T-helper 1 cell treated with Interleukin-12 subunit alpha and Interleukin-12 subunit beta and Interleukin-4 antibody, amounts not matched to agents 30 ng/mL and 1 ng/mL, for 36 hours (primary cell): ENCODE measurements around the gene ATAD3B. TPM values are rescaled to one million over a fixed set of nuclear protein-coding genes. Genes with fewer than 3 reads are reported as not detected.
"Not testable (repeated sequence)": the region's sequence is repeated elsewhere in the genome, so short reads cannot be mapped to it uniquely, and the experiment has no call there.

ENCODE experiments used
- intact Hi-C: fragments of 100-400 bp; cut with micrococcal nuclease; formaldehyde crosslinking; loops from one replicate; pipeline ENCODE4 v1.15.1; 2024
- total RNA-seq: library from RNA; stranded (reverse); gene quantifications from 2 replicates; pipeline ENCODE4 v1.2.3, GENCODE V29; 2022

ATAD3B gene
- total RNA-seq, 1 donor from 2014 or later = 50.9 TPM

DNA sequence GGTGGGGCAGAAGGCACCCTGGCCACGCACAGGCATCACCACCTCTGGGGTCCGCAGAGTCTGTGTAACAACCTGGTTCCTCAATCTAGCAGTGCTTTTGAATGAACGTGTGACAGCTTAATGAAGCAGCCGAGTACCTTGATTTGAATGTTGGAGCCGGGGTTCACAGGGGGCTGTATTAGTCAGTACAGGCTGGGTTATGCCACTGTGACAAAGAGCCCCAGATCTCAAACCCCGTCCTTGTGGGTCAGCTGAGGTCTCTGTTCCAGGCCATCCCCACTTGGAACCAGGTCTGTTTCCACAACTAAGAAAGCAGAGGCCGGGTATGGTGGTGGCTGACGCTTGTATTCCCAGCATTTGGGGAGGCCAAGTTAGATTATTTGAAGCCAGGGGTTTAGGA, 58.4 kb downstream of the ATAD3B start:
- intact Hi-C loops = no loop called here

DNA sequence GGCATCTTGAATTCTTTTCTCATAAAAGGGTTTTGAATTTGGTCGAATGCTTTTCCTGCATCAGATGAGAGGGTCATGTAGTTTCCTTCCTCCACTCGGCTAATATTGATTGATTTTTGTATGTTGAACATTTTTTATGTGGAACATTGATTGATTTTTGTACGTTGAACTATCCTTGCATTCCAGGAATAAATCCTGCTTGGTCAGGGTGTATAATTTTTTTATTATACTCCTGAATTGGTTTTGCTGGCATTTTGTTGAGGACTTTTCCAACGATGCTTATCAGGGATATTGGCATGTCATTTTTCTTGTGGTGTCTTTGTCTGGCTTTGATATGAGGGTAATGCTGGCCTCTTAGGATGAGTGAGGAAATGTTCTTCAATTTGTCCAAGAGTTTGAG, 60.4 kb downstream of the ATAD3B start:
- intact Hi-C loops = no loop called here

DNA sequence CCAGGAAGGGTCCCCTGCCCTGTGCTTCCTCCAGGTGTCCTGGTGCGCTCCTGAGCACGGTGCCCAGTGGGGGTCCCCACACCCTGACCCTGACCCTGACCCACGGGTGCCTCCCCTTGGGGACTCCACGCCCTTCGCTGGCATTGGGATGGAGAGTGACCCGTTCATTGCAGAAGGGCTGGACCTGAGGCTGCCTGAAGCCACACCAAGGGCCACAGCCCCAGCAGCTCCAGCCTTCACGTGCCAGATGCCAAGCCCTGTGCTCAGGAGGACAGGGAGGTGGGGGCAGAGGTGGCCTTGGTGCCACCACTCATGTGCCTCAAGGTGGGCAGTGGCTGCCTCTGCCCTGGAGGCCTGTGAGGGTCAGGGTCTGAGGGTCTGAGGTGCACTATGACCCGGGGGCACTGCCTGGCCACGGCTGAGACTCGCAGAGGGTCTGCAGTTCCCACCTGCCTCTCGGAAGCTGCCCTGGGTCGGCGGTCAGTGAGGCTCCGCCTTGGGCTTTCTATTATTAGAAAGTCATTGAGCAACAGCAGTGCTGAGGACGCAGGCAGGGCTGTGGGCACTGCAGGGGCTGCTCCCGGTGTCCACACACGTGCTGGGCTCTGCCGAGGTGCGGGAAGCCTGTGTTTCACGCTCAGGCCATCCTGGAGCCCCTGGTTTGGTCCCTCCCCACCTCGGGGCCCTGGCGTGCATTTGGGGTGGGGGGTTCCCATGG, 61.8 kb downstream of the ATAD3B start:
- intact Hi-C loops = not testable (repeated sequence)

DNA sequence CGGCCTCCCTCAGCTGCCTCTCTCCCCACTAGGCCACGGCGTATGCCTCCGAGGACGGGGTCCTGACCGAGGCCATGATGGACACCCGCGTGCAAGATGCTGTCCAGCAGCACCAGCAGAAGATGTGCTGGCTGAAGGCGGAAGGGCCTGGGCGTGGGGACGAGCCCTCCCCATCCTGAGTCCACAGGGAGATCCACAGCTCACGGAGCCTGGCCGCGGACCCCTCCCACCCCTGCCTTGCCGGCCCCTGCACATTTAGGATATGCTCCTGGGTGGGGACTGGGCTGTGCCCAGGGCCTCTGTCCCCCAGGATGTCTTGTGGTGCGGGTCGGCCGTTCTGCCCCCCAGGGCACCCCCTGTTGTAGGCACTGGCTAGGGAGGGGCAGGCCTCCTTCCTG, 62.3 kb downstream of the ATAD3B start:
- intact Hi-C loops = not testable (repeated sequence)

DNA sequence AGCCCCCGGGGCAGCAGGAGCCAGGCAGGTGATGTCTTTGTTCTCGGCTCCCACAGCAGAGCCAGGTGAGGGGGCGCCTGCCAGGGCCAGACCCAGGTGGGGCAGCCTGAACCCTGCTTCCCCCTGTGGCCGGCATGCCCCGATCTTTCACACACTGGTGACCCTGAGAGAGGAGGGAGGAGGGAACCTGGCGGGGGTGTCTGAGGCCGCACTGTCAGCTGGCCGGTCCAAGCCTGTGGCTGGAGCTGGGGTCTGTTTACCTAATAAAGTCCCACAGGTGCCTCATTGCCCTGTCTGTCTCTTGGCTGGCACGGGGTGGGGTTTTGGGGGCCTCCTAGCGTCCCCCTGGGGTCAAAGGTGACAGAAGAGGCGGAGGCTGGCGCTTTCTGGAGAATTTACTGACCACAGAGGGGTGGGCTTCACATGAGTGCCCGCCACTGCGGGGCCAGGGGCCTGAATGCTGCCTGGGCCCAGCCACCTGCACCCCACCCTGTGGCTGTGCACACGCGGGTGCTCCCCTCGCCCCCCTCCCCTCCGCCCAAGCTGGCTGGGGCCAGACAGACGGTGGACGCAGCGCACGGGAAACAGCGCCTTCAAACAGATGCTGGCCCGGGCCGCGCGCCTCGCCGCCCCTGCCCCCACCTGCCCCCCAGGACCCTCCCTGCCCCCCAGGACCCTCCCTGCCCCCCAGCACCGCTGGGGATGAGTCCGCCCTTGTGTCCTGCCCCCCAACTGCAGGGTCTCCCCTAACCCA, 63.0 kb downstream of the ATAD3B start:
- intact Hi-C loops = no loop called here

DNA sequence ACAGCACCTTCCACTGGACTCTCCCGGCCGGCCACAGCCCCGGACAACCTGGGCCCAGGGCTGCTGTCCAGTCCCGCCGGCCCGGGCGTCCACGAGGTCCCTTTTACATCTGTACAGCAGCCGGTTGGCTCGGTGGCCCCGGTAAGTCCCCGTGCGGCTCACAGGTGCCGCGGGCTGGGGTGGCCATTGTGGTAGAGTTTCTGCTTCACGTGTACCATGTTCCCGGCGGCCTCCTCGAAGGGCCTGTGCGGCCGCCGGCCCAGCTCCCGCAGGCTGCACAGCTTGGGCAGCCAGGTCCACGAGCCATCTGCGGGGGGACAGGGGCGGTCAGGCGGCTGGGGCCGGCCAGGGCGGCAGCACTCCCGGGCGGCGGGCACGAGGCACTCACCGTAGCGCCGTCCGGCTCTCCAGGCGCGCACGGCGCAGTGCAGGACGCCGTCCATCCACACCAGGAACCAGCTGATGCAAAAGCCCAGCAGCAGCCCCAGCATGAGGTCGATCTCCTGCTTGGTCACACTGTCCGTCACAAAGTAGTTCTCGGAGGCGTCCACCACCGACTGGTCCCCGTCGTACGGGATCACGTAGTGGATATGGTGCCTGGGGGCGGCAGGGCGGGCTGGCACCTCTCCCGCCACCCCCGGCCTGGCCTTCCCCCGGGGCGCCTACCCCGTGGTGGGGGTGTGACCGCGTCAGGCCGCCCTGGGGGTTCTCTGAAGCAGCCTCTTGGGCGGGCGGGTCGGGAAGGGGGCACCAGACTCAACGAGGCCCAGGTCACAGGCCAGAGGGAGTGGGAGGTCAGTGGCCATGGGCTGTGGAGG, 63.8 kb downstream of the ATAD3B start:
- intact Hi-C loops = no loop called here

DNA sequence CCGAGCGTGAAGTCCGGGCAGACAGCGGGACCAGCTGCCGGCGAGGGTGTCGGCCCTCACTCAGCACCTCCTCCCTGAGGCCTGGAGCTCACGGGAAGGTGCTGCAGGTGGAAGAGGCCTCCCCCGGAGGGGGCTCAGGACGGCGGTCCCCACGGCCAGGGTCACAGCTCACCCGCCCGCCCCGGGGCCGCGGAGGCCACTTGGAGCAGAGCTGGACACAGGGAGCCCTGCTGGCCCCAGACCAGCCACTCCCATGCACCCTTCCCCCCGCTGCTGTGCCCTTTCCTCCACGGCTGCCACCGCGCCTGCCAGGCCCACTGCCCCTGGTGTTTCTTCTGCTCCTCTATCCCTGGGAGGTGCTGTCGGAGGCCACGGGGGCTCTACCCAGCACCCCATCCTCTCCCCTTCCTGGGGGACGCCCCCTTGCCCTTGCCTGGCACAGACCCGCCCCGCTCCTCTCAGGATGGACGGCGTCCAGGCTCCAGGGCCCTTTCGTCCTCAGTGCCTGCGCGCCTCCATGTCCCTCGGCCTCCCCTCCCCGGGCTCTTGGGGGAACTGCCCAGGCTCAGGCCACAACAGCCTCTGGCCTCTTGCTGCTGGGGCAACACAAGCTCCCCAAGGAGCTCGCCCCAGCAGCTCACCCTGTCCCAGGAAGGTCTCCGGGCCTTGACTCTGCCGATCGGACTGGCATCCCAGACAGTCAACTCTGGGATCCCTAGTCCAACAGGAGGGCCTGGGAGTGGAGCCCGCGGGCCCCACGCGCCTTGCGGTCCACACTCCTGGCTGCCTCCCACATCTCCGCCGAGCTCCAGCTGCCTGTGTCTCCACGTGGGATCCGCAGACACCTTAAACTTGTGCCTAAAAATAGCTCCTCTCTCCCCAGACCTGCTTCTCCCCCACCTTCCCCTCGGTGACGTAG, 64.7 kb downstream of the ATAD3B start:
- intact Hi-C loops = no loop called here

DNA sequence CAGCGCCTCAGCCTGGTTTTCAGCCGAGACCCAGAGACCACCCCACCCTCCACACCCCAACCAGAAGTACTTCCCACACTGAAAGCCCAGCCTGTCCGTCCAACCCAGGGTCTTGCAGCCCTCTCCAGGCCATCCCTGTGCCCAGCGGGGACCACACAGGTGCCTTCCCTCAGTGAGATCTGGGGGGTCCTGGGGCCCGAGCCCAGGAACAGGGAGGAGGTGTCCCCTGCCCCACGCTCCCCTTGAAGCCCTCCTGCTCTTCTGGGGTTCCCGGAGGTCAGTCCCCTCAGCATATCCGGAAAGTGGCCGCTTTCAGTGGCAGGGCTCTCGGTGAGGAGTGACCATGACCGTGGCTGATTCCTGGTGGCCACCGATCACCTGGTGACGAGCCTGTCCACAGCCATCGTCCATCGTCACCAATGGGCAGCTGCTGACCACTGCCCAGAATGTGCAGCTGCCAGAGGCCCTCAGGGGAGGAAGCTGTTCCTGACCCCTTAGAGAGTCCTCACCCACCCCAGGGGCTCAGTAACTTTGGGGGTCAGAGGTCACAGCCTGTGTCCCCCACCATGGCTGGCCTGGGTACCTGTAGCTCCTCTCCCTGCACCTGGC, 65.5 kb downstream of the ATAD3B start:
- intact Hi-C loops = no loop called here

DNA sequence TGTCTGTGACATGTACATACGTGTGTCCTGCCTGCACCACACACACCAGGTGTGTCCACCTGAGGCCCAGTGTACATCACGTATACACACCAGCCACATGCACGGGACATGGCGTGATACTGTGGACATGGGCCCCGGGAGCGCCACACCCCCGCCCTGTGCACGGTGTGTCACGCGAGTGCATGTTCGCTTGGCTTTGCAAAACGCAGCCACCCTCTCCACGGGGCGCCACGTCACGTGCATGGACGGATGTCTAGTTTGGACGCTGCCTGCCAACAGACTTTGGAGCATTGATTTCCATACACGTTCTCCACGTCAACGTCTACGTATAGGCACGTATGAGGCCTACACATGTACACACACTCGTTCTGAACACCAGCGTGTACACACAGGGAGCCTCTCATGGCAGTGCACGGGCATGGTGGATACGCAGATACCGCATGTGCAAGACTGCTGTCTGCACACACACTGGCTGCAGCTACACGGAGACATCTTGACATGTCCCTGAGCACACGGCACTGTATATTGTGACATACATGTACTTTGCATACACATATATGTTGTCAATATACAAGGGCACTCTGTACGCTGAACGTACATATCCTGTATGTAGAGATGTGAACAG, 66.2 kb downstream of the ATAD3B start:
- intact Hi-C loops = no loop called here

DNA sequence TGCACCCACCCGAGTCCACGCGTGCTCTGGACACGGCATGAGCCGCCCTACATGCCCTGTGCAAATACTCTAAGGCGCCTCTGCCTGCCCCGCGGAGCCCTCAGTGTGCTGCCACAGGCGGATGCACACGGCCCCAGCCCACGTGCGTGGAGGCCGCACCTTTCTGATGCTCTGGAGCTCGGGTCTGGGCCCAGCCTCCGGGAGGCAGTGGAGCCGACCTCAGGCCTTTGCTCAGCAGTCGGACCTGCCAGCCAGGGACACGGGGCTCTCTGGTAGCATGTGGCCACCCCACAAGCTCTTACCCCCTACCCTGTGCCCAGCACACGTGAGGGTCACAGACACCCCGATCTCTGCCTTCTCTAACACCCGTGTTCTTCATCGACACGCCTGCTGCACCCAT, 66.8 kb downstream of the ATAD3B start:
- intact Hi-C loops = no loop called here

DNA sequence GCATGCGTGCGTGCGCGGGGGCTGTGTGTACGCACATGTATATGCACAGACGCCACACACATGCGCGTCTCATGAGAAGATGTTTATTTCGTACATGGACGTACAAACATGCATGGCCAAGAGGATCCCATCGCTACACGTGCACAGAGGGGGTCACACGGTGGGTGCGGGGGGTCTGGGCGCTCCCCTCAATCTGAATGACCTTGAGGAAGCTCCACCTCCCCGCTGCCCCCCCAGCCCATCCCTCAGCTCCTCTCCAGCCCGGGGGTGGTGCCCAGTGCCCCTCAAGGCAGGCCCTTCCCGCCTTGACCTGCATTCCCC, 67.4 kb downstream of the ATAD3B start:
- intact Hi-C loops = no loop called here

DNA sequence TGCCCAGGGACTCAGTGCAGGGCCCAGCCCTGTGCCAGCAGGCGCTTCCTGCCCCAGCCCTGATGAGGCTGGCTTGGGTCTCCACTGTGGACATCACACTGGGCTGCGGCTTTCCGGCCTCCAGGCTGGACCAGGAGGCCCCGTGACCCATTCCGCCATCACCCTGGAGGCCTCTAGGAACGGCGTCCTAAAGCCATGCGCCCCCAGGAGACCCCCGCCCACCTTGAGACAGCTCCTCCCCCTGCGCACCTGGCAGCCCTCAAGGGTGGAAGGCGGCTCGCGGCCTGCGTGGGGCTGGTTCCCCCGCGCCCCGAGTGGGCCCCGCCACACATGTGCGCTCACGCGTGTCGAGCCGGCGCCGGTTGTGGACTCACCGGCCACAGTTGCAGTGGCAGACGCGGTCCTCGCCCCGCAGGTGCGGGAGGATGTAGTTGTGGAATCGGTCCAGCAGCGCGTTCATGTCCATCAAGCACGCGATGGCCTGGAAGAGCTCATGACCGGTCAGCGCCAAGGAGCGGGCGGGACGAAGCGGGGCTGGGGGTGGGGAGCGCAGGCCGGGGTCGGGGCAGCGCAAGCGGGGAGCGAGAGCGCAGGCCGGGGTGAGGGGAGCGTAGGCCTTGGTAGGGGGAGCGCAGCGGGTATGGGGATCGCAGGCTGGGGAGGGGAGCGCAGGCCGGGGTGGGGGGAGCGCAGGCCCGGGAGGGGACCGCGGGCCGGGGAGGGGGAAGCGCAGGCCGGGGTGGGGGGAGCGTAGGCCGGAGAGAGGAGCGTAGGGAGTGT, 67.9 kb downstream of the ATAD3B start:
- intact Hi-C loops = no loop called here

DNA sequence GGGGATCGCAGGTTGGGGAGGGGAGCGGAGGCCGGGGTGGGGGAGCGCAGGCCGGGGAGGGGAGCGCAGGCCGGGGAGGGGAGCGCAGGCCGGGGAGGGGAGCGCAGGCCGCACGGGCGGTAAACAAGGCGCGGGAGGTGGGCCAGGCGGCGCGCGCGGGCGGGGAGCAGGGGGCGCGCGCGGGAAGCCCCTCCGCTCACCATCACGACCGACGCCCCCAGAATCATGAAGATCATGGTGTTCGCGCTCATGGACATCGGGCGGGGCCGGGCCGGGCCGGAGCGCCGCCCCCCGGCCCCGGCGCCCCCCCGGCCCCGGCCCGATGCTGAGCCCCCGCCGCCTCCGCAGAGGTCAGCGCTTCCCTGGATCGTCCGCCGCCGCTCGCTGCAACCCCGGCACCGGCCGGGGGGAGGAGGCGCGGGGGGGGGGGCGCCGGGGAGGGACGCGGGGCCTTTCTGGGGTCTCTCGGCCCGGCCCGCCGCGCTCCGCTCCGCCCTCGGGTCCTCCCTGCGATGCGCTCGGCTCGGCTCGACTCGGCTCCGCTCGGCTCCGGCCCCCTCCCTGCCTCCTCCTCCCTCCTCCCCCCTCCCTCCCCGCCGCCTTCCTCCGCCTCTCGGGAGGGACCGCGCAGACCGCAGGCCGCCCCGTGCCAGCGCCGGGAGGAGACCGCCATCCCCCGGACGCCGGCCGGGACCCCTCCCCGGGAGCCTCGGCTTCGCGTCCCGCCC, 68.7 kb downstream of the ATAD3B start, which contains the start of gene TMEM240:
TSS of gene TMEM240 (minus strand) at position 535 of the 728 bp plus-strand sequence. CDS start at position 257, 278 bp downstream.
- intact Hi-C loops = no loop called here

DNA sequence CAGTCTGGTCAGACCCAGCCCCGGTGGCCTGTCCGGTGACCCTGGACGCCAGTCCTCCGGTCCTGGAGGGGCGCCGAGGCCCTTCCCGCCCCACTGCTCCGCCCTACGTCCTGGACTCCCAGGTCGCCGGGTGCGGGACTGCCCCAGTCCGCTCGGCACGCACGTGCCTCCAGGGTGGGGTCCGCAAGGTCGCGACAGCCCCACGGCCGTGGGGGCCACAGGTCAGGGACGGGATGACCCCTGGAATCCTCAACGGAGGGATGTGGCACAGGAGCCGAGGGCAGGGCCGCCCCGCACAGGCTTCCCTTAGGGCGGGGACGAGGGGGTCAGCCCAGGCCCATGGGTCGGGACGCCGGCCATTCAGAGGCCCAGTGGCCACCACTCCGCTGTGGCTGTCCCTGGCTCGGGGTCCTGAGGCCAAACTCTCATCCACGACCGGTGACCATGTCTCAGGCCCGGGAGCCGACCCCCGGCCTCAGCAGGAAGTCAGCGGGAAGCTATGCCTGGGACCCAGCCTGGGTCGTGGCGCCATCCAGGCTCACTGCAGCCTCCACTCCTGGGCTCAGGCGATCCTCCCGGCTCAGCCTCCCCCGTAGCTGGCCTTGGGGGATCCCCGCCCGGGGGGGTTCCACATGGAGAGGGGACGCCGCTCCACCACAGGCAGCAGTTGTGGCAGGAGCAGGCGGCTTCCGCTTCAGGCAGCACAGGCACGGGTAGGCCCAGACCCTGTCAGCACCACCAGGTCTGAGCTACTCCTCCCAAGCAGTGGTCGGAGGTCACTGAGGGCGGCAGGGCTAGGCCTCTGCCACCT, 69.5 kb downstream of the ATAD3B start:
- intact Hi-C loops = no loop called here

DNA sequence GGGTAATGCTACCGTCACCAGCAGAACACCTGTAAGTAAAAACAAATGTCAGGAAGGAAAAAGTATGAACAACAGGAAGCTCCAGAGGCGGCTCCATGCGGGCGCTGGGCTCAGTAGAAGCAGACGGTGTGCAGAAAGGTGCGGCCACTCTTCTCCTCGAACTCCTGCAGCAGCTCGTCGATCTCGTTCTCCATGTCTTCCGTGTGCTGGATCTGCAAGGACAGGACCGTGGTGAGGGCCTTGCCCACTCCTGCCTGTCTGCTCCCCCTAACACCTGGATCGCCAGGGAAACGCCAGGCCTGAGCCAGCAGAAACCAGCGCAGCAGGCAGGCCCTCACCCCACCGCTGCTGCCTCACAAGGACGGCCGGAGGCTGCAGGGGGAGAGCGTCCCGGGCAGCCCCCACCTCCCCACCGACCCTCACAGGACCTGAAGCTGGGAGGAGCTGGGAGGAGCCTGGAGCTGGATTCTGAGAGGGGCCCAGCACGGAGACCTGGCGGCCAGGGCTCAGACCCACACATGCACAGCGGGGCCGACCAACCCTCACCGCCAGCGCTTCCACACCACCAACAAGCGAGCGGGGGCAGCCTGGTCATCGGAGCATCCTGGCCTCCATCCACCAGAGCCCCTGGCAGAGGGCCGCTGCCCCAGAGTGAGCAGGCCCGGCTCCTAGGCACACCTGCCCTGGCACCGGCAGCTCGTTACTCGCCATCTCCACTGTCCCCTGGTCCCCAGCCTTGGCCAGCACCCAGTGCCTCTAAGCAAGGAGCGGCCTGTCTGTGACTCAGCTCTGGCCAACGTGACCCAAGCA, 70.6 kb downstream of the ATAD3B start:
- intact Hi-C loops = no loop called here

DNA sequence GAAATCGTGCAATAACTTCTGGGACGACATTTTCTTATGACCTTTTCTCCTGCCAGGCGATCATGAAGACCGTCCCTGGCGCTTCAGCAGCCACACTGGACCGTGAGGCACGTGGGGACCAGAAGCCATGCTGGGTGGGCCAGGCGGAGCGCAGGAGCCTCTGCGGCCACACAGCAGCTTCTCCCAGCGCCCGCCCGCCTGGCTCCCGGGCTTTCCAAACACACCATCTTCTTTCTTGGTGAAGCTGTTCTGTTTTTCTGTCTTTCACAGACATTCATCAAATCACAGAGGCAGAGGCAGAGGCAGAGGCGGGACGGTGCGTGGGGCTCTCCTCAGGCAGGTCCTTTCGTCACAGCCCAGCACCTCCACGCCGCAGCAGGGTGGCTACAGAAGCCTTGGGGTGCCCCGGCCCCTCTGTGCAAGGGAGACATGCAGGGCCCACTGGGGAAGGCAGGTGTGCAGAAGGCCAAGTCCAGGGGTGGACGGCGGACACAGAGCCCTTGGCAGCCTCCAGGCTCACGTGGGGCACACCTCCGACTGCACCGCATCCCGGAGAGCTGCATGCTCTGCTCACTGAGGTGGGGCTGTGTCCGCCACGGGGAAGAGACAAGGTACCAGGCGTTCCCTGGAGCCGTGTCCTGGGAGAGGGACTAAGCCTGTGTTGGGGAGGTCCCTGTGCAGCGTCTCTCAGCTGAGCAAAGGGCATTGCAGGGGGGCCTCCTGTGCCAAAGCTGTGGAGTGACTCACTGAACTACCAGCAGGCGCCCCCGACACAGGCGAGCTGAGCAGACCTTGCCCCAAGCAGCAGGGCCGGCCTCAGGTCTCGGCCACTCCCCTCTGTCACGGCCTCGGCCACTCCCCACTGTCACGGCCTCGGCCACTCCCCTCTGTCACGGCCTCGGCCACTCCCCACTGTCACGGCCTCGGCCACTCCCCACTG, 71.5 kb downstream of the ATAD3B start:
- intact Hi-C loops = no loop called here
